ENCODE data around the gene HYAL2. TPM values are rescaled to one million over a fixed set of nuclear protein-coding genes. Genes with fewer than 3 reads are reported as not detected.

HYAL2 gene
- polyA plus RNA-seq, 1 donor, result 37.2 TPM

DNA sequence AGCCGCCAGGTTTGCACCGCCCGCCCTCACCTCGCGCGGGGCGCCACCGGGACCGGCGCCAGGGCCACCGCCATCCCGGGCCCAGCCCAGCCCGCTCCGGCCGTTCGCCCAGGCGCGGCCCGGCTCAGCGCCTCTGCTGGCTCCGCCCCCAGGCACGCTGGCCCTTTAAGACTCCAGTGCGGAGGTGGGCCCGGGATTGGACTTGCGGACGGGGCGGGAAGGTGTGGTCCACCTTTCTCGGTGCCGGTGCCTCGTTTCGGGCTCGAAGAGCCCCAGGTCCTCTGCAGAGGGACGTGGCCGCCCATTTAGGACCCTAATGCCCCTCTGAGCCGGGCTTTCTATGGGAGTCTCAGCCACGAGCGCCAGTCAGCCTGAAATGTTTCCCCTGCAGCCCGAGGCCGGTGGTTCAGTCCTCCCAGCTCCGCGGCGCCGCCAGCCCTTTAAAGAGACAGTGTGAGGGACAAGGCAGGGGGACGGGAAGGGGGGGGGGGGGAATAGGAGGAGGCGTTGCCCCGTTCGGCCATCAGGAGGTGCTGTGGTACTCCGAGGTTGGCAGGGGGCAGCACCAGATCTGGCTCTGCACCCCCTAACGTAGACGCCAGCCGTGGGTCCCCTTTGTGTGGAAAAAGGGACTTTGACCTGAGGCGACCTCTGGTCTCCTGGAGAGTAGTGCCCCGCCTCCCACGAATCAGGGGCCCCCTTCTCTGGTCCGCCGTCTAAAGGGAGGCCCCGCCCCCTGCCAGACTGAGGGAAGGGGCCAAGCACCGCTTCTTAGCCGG, 1.0 kb downstream of the HYAL2 start:
- H3K4me1 ChIP-seq (ENCODE audit: control insufficient read depth, insufficient read depth, low read length), result peaks cover 72% of the 10 kb centered on the region
- no CpG with 5 or more reads among the region's 59 CpGs for WGBS (ENCODE audit: insufficient coverage, low lambda C conversion rate)
- H3K27ac ChIP-seq (ENCODE audit: low read length), result peak overlapping the region; percentile 94
- DNase-seq, result peak; percentile 87 to 97
- H3K36me3 ChIP-seq (ENCODE audit: control insufficient read depth, insufficient read depth, low read length), result peaks cover 46% of the 10 kb centered on the region
- H3K27me3 ChIP-seq (ENCODE audit: control insufficient read depth, insufficient read depth, low read length), result no peaks in the 10 kb centered on the region
- no peaks in the 10 kb centered on the region for H3K9me3 ChIP-seq (ENCODE audit: control insufficient read depth, low read depth, low read length)
- peak overlapping the region; percentile 71 for H3K4me3 ChIP-seq (ENCODE audit: low read length)

DNA sequence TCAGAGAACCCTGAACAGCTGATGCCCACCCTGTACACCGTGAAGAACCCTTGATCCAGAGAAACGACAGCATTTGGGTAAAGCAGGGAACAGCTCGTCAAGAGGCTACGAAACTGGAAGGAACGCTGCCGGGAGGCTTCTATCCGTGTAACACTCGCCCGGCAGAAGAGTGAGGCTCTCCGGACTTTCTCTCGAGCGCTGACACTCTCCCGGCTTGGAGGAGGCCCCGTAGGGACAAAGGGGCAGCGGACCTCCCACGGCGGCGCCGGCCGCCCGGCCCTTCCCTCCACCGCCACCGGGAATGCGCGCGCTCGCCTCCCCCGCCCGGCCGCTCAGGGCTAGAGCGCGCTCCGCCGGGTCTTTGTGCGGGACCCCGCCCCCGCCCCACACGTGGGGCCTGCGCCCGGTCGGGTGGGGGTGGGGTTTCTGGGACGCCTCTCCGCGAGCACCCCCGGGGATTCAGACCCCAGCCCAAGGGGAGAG, 1.7 kb downstream of the HYAL2 start:
- Histone ChIP-seq H3K4me1 (ENCODE audit: control insufficient read depth, insufficient read depth, low read length) (peaks cover 76% of the 10 kb centered on the region), H3K9me3 (ENCODE audit: control insufficient read depth, low read depth, low read length) (no peaks in the 10 kb centered on the region), H3K27ac (ENCODE audit: low read length) (peak overlapping the region; percentile 94), H3K4me3 (ENCODE audit: low read length) (peak overlapping the region; percentile 71), H3K27me3 (ENCODE audit: control insufficient read depth, insufficient read depth, low read length) (no peaks in the 10 kb centered on the region), H3K36me3 (ENCODE audit: control insufficient read depth, insufficient read depth, low read length) (peaks cover 45% of the 10 kb centered on the region)
- no CpG with 5 or more reads among the region's 45 CpGs for WGBS (ENCODE audit: insufficient coverage, low lambda C conversion rate)
- DNase-seq, result peak; percentile 75 to 93

DNA sequence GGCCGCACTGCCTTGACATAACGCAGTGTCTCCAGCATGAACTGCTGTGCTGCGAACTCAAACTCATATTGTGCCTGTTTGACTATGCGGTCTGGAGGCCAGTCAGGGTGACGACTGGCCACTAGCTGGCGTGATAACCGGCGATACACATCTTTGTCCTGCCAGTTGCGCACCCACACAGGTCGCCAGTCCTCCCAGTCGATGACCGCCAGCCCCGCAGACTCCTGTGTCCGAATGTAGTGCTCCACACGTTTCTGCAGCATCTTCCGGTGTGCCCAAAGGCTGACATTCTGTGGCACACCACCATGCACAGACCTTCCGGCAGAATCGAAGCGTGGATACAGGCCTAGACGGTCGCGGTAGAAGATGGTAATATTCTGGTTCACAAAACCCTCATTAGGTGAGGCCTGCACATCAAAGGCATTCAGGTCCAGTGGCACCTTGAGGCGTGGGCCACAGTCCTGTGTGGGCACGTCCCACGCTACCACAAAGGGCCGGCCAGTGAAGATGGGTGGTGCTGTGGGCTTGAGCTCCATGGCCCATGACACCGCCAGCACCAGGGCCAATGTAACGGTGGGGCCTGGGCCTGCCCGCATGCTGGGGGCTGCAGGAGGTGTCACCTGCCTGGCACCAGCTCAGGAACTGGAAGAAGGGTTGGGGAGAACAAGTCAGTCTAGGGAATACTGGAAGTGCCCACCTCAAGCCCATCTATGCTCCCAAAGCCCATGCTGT, 2.5 kb downstream of the HYAL2 start:
- no peak for DNase-seq
- H3K36me3 ChIP-seq (ENCODE audit: control insufficient read depth, insufficient read depth, low read length), result peaks cover 42% of the 10 kb centered on the region
- no peaks in the 10 kb centered on the region for H3K27me3 ChIP-seq (ENCODE audit: control insufficient read depth, insufficient read depth, low read length)
- WGBS (ENCODE audit: insufficient coverage, low lambda C conversion rate), result no CpG with 5 or more reads among the region's 29 CpGs
- peak overlapping the region; percentile 94 for H3K27ac ChIP-seq (ENCODE audit: low read length)
- H3K4me3 ChIP-seq (ENCODE audit: low read length), result peak overlapping the region; percentile 71
- H3K4me1 ChIP-seq (ENCODE audit: control insufficient read depth, insufficient read depth, low read length), result peaks cover 75% of the 10 kb centered on the region
- no peaks in the 10 kb centered on the region for H3K9me3 ChIP-seq (ENCODE audit: control insufficient read depth, low read depth, low read length)

DNA sequence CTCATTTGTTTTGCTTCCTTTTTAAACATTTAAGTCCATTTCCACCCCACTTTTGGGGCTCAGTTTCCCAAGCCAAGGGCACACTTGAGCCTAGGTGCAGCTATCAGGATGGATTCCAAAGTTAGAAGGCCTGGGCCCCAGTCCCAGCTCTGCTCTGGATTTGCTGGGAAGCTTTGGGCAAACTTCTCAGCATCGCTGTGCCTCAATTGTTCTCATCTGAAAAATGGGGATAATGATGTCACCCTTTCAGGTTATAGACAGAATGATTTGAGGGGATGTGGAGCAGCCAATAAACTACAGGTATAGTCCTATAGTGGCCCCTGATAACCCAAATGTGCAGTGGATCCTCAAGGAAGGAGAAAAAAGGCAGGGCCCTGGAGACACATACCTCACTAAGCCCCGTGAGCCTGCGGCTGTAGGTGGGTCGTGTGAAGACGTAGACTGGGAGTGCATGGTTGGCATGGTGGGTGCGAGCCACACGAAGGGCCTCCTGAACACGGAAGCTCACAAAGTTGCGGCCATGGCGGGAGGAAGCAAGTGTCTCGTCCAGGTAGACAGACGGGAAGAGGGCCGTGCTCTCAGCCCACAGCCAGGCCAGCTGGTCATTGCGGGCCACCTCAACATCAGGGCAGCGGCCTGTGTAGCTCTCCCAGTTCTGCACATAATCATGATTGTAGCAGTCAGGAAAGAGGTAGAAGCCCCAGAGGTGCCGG, 3.2 kb downstream of the HYAL2 start:
- no peak overlapping the region for H3K27ac ChIP-seq (ENCODE audit: low read length)
- peaks cover 68% of the 10 kb centered on the region for H3K4me1 ChIP-seq (ENCODE audit: control insufficient read depth, insufficient read depth, low read length)
- H3K9me3 ChIP-seq (ENCODE audit: control insufficient read depth, low read depth, low read length), result no peaks in the 10 kb centered on the region
- no peaks in the 10 kb centered on the region for H3K27me3 ChIP-seq (ENCODE audit: control insufficient read depth, insufficient read depth, low read length)
- H3K4me3 ChIP-seq (ENCODE audit: low read length), result no peak overlapping the region
- peaks cover 48% of the 10 kb centered on the region for H3K36me3 ChIP-seq (ENCODE audit: control insufficient read depth, insufficient read depth, low read length)
- WGBS (ENCODE audit: insufficient coverage, low lambda C conversion rate), result no CpG with 5 or more reads among the region's 16 CpGs
- no peak for DNase-seq

DNA sequence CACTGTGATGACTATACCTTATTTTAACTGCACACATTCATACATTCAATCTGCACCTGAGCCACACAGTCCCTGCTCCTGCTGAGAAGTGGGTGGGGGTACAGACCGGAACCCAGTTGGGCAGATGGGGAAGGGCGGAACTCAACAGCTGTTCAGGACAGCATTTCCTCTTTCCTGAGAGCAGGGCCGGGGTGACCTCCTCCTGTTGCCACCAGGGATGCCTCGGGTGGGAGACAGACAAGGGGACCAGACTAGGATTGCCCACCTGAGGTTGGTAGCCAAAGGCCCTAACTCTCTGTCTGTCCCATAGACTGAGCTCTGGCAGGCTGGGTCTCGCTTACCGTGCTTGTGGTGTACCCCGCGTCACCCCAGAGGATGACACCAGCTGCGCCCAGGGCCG, 3.9 kb downstream of the HYAL2 start:
- no peaks in the 10 kb centered on the region for H3K9me3 ChIP-seq (ENCODE audit: control insufficient read depth, low read depth, low read length)
- peaks cover 60% of the 10 kb centered on the region for H3K4me1 ChIP-seq (ENCODE audit: control insufficient read depth, insufficient read depth, low read length)
- no CpG with 5 or more reads among the region's 10 CpGs for WGBS (ENCODE audit: insufficient coverage, low lambda C conversion rate)
- DNase-seq, result no peak
- H3K36me3 ChIP-seq (ENCODE audit: control insufficient read depth, insufficient read depth, low read length), result peaks cover 47% of the 10 kb centered on the region
- H3K4me3 ChIP-seq (ENCODE audit: low read length), result no peak overlapping the region
- H3K27me3 ChIP-seq (ENCODE audit: control insufficient read depth, insufficient read depth, low read length), result no peaks in the 10 kb centered on the region
- H3K27ac ChIP-seq (ENCODE audit: low read length), result no peak overlapping the region

DNA sequence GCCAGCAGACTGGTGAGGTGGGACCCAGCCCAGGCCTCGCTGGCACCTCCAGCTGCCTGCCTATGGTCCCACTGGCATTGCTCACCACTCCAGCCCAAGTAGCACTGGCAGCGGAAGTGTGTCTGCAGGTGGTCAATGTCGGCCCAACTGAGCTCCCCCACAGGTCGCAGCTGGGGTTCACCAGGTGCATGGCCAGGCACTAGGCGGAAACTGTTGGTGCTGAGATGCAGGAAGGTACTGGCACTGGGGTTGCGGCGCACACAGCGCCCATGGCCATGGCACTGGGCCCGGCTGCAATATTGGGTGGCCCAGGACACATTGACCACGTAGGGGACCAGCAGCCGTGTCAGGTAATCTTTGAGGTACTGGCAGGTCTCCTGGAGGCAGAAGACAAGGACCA, 4.4 kb downstream of the HYAL2 start:
- peaks cover 57% of the 10 kb centered on the region for H3K4me1 ChIP-seq (ENCODE audit: control insufficient read depth, insufficient read depth, low read length)
- DNase-seq, result no peak
- H3K4me3 ChIP-seq (ENCODE audit: low read length), result no peak overlapping the region
- no peaks in the 10 kb centered on the region for H3K9me3 ChIP-seq (ENCODE audit: control insufficient read depth, low read depth, low read length)
- no peaks in the 10 kb centered on the region for H3K27me3 ChIP-seq (ENCODE audit: control insufficient read depth, insufficient read depth, low read length)
- no CpG with 5 or more reads among the region's 11 CpGs for WGBS (ENCODE audit: insufficient coverage, low lambda C conversion rate)
- H3K36me3 ChIP-seq (ENCODE audit: control insufficient read depth, insufficient read depth, low read length), result peaks cover 47% of the 10 kb centered on the region
- H3K27ac ChIP-seq (ENCODE audit: low read length), result no peak overlapping the region

DNA sequence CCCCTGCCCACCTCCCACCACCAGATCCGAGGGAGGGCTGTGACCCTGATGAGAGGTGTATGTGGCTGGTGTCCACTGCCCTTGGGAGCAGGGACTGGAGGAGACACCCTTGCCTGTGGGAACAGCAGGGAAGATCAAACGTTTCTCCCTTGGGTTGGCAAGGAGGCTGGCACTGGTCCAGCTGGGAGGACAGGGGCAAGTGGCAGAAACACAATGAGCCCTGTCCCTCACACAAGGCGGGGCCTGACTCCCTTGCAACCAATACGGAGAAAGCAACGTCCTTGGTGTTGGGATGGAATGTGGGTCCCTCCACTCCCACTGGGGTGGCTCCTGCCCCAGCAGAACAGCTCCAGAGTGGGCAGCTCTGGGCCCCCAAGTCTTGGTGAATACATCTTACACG, 5.2 kb downstream of the HYAL2 start:
- Histone ChIP-seq H3K27me3 (ENCODE audit: control insufficient read depth, insufficient read depth, low read length) (no peaks in the 10 kb centered on the region), H3K9me3 (ENCODE audit: control insufficient read depth, low read depth, low read length) (no peaks in the 10 kb centered on the region), H3K36me3 (ENCODE audit: control insufficient read depth, insufficient read depth, low read length) (peaks cover 47% of the 10 kb centered on the region), H3K27ac (ENCODE audit: low read length) (peak overlapping the region; percentile 80), H3K4me3 (ENCODE audit: low read length) (no peak overlapping the region), H3K4me1 (ENCODE audit: control insufficient read depth, insufficient read depth, low read length) (peaks cover 49% of the 10 kb centered on the region)
- no CpG with 5 or more reads among the region's 6 CpGs for WGBS (ENCODE audit: insufficient coverage, low lambda C conversion rate)
- DNase-seq, result no peak

DNA sequence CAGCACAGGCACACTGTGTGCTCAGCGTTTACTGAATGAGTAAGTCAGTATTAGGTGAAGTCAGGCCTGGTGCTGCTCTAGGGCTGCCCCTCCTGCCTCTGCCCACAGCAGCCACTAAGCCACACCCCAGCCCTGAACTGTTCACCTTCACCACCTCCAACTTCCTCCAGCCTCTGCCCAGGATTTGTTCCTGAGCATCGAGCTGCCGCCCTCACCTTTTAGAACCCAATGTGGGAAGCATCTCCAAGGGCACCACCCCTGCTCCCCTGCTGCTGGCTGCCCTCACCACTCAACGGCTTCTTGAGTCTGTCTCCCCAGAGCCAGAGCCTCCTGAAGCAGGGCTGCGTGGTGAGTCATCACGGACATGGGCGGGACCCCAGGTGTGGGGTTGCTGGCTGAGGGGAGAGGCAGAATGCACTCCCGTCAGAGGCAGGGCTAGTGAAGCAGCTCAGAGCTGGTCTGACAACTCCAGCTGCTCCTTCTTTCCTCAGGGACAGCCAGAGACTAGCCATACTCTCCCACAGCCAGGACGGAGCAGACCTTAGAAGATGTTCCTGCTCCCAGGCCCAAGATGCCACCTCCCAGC, 5.8 kb downstream of the HYAL2 start:
- Histone ChIP-seq H3K36me3 (ENCODE audit: control insufficient read depth, insufficient read depth, low read length) (peaks cover 47% of the 10 kb centered on the region), H3K9me3 (ENCODE audit: control insufficient read depth, low read depth, low read length) (no peaks in the 10 kb centered on the region), H3K4me3 (ENCODE audit: low read length) (no peak overlapping the region), H3K4me1 (ENCODE audit: control insufficient read depth, insufficient read depth, low read length) (peaks cover 44% of the 10 kb centered on the region), H3K27me3 (ENCODE audit: control insufficient read depth, insufficient read depth, low read length) (no peaks in the 10 kb centered on the region), H3K27ac (ENCODE audit: low read length) (peak overlapping the region; percentile 80)
- WGBS (ENCODE audit: insufficient coverage, low lambda C conversion rate), result no CpG with 5 or more reads among the region's 9 CpGs
- peak; percentile 80 to 88 for DNase-seq

DNA sequence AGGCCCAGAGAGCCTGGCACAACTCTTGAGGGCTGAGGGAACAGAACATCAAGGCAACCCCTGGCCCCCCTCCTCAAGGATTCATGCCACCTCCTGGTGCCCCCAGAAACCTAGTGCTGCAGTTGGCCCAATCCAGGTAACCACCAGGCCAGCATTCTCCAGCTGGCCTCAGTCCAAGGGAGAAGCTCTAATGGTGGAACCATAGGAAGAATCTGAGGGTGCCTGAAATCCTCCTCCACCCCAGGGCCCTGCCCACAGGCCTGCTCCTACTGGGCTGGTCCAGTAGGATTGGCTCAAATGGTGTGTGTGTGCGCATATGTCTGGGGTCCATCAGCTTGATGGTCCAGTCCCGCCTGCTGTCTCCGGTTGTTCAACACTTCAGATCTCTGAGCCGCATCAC, 7.7 kb downstream of the HYAL2 start:
- 100% methylated on average over 1 of the region's 4 CpGs for WGBS (ENCODE audit: insufficient coverage, low lambda C conversion rate)
- H3K4me1 ChIP-seq (ENCODE audit: control insufficient read depth, insufficient read depth, low read length), result peaks cover 37% of the 10 kb centered on the region

DNA sequence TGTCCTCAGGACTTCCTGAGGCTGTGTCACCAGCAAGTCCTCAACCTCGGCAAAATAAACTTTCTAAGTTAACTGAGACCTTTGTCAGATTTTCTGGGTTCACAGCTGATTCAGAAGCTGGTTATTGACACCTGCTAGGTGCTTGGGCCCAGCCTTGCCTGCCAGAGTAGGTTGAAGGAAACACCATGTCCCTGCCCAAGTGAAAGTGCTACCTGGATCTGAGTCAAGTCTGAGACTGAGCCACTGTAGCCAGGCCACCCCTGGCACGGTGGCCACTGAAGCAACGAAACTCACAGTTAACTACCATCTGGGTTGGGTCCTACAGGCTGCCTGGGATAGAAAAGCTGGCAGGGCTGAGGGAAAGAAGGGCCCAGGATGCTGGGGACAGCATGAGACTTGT, 8.2 kb downstream of the HYAL2 start:
- H3K9me3 ChIP-seq (ENCODE audit: control insufficient read depth, low read depth, low read length), result peaks cover under 1% of the 10 kb centered on the region
- H3K27me3 ChIP-seq (ENCODE audit: control insufficient read depth, insufficient read depth, low read length), result no peaks in the 10 kb centered on the region
- no peak overlapping the region for H3K27ac ChIP-seq (ENCODE audit: low read length)
- peaks cover 33% of the 10 kb centered on the region for H3K4me1 ChIP-seq (ENCODE audit: control insufficient read depth, insufficient read depth, low read length)
- no peak for DNase-seq
- no CpG with 5 or more reads among the region's 3 CpGs for WGBS (ENCODE audit: insufficient coverage, low lambda C conversion rate)
- H3K4me3 ChIP-seq (ENCODE audit: low read length), result no peak overlapping the region
- H3K36me3 ChIP-seq (ENCODE audit: control insufficient read depth, insufficient read depth, low read length), result peaks cover 41% of the 10 kb centered on the region

More for the DNA sequence above, 7.7 kb downstream of the HYAL2 start:
- Histone ChIP-seq H3K27me3 (ENCODE audit: control insufficient read depth, insufficient read depth, low read length) (no peaks in the 10 kb centered on the region), H3K4me3 (ENCODE audit: low read length) (no peak overlapping the region), H3K36me3 (ENCODE audit: control insufficient read depth, insufficient read depth, low read length) (peaks cover 45% of the 10 kb centered on the region), H3K27ac (ENCODE audit: low read length) (no peak overlapping the region), H3K9me3 (ENCODE audit: control insufficient read depth, low read depth, low read length) (no peaks in the 10 kb centered on the region)
- no peak for DNase-seq

Measured in large intestine (tissue), 3 donors.